CD4-positive, alpha-beta T cell treated with Interleukin-15 for 1 hour (primary cell): ENCODE data around the gene G2E3.
"Not testable (repeated sequence)": the region's sequence is repeated elsewhere in the genome, so short reads cannot be mapped to it uniquely, and the experiment has no call there.

ENCODE experiments used
- DNase-seq: peaks from one replicate; pipeline ENCODE4 v3.0.0-alpha.2; 2020

Gene G2E3, protein sequence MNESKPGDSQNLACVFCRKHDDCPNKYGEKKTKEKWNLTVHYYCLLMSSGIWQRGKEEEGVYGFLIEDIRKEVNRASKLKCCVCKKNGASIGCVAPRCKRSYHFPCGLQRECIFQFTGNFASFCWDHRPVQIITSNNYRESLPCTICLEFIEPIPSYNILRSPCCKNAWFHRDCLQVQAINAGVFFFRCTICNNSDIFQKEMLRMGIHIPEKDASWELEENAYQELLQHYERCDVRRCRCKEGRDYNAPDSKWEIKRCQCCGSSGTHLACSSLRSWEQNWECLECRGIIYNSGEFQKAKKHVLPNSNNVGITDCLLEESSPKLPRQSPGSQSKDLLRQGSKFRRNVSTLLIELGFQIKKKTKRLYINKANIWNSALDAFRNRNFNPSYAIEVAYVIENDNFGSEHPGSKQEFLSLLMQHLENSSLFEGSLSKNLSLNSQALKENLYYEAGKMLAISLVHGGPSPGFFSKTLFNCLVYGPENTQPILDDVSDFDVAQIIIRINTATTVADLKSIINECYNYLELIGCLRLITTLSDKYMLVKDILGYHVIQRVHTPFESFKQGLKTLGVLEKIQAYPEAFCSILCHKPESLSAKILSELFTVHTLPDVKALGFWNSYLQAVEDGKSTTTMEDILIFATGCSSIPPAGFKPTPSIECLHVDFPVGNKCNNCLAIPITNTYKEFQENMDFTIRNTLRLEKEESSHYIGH

DNA sequence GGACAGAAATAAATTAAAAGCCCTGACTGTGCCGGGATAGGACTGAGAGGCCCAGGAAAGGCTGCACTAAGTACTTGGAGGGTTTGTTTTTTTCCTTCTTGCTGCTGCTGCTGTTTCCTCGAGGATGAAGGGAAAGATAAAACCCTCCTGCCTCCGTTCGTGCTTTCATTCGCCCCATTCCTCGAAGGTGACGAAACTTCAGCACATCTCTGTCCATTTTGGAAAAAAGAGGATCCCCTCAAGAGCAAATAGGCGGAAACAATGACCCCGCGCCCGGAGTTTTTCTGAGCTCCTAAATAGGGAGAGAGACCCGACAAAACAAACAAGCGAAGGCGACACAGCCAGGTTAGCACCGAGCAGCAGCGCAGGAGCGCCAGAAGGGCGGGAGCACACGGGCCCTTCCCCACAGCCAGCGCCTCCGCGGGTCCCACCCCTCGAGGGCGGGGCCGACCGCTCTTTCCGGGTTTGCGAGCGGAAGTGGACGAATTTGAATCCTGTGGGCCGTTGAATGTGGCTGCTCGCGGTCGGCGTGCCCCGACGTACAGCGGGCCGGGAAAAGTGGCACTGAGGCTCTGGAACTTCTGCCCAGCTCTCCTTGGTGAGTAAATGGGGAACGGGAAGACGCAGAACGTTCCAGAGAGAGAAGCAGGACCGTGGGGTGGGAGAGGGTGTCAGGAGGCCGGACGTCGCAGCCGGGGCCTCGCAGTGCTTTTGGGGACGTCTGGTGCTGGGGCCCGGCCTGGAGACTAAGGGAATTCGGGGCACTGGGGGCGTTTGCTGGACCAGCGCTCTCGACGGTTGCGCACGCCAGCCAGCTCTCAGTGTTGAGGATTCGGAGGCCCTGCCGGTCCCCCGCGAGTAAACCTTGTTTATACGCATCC is at the start of gene G2E3:
Gene G2E3 (plus strand): TSS at position 484 of the 881 bp plus-strand sequence. CDS start 21,922 bp downstream, outside the sequence.
- peak; percentile 83 for DNase-seq

DNA sequence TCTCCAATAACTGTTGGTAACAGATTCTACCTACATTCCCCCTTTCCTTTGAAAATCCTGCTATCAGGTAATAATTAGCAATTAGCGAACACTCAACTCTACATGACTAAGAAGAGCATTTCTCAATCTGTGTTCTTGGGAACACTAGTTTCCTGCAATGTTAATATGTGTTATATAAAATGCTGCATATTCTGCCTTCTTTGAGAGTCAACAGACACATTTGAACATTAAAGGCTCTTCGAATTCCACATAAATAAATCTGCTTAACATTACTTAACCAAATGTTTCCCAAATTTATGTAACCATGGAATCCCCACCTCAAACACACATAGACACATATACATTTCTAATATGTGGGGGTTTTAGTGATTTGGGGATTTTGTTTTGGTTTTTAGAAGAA is 41.2 kb upstream of the G2E3 start:
- no peak for DNase-seq

DNA sequence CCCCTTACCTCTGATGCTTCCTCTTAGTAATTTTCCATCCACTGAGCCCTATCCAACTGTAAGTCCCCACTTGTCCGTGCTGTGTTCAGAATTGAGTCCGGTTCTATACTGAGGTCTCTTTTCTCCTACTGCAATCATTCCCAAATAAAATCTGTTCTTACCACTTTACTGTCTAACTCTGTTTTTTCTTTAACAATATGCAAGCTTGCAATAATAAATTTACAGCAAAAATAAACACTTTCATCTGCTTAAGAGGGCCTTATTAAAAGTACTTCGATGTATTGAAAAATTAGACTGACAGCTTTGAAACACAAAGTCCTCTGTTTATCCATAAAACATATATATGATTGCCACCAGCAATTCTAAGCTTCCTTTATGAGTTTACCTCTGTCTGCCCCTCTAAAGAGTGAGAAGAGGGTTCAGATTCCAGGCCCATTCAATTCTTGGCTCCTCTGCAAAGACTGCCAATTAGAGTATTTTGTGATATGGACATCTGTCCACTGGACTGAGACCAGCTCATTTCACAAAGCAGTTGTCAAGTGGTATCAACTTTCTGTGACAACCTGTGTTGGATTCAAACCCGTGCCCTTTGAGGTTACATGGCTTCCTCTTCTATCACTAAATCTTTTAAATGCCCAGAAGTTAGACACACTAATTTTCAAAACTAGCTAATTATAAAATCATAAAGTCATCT is 39.9 kb upstream of the G2E3 start:
- DNase-seq: no peak

DNA sequence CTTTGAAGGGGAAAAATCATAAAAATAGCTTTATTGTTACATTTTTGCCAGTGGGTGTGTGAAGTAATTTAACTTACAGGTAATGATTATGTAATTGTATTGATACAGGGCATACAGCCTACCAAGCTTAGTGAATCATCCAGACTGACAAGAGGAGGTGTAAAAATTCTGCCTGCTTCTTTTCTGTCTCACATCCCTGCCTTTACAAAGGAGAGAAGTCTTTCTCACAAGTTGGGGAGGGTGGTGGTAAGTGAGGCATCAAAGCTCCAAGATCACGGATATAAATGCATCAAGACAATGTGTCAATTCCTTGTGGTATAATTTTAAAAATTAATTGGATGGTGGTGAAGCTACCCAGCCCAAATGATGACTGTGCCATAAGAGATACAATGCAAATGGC is 39.0 kb upstream of the G2E3 start:
- no peak for DNase-seq

DNA sequence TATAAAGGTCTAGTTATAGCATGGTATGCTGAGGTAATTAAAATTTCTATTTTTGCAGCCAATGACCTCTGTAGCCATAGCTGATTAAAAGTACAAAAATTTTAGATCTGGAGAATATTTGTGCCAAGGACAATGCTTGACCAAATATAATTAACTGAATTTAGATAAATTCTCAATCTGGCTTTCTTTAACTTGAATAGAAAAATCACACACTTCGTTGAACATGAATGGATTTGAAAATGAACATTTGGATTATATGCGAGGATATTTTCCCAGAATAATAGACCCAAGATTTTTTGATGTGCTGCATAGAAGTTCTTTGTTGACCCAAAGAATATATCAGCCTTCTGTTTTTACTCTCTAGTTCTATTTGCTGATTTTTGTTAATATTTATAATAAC is 38.4 kb upstream of the G2E3 start:
- no peak for DNase-seq

DNA sequence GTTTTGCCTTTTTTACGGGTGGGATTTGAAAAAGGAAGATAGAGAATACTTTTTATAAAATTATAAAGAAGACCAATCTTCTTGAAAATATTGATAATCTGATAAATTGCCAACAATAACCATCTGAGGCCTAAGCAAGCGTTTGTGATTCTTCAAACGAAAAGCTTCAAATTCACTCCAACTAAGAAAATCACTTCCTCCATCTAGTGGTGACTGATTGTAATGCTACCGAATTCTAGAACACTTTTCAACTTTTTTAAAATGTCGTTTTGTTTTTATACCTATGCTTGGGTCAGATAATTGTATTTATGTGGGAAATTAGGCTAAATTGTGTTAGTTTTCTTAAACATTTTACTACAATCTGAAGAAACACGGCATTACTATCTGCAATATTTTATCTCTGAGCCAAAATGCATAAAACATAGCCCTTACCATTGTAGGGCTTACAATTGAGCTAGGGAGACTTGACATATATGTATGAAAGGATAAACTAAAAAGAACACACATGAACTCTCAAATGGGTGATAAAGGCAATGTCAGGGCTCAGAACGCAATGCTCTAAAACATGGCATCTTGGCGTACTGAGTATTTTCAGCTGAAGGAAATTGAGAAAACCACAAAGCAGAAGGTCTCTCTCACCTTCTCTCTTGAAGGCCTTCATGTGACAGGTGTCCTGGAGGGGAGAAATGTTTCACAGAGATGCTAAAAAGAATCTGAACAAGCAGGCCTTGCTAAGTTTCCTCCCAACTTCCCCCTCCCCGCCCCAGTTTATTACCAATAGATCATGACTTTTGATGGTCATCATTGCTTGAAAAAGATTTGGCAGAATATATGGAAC is 36.8 kb upstream of the G2E3 start:
- DNase-seq: no peak

DNA sequence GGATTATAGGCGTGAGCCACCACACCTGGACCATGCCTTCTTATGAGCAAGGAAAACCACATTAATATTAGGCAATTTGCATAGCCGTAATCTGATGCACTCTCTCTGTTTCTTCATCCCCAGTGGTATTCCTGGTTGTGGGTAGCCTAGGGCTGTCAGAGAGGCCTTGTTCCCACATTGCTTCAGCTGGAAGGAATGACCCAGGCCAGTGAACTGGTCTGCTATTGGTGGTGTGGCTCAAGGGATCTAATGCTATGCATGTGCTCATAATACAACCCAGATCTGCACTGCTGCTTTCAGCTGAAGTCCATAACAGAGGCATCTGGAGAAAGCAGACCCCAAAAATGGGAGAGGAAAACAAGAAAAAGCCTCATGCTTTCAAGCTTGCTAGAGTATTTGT is 33.1 kb upstream of the G2E3 start:
- no peak for DNase-seq

DNA sequence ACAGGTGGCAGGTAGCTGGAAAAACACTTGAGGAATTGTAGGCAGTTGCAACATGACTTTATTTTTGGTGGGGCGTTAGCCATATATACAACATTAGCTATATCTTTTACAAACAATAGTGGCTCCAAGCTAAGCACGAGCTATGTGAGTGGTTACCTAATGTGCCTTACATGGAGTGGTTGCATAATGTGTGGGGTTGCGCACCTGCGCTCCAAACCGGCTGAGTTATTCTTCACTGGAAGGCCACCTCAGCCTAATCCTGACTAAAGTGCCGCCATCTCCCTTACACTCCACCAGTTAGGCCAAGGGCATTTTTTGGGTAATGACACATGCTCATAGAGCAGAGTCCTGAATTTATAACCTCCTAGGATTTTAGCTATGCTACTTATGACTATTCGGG is 31.8 kb upstream of the G2E3 start:
- DNase-seq: no peak

DNA sequence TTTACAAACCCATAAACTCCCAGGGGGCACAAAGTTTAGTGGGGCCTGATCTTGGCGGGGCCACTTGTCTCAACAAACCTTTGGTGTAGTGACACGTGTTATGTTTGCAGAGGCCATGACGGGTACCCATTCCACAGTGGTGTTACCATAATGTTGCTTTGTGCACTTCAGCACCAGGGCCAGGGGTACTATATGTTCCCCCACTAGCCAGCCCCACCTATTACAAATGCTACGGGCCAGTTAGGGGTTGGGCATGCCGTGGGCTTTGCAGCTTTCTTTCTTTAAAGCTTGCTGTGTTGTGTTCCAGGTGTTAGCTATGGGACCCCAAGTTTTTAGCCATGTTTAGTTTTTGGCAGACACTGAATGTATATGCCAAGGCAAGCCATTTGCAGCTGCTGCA is 30.8 kb upstream of the G2E3 start:
- no peak for DNase-seq

DNA sequence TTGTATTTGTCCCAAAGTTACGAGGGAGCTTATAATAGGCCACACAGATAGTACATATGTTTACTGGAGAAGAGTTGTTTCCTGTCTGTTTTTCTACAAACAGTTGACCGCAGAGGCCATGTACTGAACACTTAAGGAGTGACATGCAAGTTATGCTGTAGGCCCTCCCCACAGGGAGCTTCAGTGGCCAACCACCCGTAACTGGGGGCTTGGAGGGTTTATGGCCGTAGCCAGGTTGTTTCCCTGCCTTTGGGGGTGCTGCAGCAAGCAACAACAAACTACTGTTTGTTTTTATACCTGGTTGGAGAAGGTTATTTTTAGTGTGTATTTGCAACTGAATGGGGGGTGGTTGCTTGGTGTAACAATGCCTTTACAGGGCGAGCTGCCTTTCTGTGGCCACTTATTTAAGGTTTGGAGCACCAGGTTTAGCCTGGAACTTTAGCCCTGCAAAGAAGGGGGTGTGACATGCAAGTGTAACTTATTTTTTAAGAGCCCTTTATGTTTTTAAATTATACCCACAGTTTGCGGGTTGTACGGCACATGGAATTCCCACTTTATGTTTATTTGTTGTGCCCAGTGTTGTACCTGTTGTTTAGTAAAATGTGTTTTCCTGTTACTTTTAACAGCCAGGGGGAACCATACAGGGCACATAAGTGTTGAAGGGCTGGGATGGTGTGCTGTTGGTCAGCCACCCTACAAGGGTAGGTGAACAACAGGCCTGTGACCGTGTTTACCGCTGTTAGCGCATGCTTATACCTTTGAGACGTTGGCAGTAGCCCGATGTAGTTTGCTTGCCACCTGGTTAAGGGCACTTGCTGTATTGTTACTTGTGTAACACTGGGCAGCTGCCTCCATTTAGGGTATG is 29.9 kb upstream of the G2E3 start:
- no peak for DNase-seq

DNA sequence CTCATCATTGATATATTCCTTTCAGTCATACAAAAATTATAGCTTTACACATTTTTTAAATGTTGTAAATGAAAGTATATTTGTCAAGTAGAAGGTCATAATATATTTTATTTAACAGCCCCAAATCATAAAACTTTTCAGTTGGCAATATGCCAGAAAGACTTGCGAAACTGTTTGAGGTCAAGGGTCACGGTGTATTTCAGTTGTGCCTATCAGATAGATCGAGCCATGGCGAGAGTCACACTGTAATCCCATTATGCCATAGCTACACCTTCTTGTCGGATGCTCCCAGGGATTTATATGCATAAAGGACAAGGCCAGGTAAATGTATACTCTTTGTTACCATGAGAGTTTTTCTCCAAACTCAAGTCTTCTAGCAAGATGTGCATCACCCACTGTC is 26.7 kb upstream of the G2E3 start:
- no peak for DNase-seq

DNA sequence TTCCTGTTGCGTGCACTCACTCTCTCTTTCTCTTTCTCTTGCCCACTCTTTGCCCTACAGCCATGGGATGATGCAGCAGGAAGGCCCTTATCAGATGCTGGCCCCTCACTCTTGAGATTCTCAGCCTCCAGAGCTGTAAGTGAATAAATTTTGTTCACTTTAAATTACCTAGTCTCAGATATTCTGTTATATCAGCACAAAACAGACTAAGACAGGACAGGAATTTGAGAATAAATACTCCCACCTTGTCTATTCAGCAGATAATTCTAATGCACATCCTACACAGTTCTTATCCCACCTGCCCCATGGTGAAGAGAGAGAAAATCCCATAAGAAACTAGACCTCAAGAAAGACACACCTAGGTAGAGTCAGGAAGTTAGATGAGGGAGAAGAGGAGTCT is 25.8 kb upstream of the G2E3 start:
- DNase-seq: no peak

DNA sequence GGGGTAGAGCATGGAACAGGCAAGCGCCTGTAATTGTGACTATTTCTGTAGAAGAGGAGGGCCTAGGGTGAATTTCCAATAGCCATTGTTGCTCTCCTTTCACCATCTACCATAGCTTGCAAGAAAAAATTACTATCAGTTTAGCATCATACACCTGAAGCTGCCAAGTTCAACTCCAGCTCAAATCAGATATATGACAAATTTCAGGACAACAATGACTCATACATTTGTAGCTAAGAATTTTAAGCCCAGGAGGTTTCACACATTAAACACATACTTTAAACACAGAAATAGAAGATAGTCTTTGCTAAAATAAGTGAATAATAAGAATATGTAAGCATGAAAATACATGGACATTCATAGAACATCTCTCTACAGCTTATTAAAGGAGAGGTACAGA is 17.6 kb upstream of the G2E3 start:
- DNase-seq: no peak

DNA sequence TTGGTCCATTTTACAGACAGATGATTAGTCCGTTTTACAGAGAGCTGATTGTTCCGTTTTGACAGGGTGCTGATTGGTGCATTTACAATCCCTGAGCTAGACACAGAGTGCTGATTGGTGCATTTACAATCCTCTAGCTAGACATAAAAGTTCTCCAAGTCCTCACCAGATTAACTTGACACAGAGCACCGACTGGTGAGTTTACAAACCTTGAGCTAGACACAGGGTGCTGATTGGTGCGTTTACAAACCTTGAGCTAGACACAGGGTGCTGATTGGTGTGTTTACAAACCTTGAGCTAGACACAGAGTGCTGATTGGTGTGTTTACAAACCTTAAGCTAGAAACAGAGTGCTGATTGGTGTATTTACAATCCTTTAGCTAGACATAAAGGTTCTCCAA is 12.2 kb upstream of the G2E3 start:
- DNase-seq: not testable (repeated sequence)

DNA sequence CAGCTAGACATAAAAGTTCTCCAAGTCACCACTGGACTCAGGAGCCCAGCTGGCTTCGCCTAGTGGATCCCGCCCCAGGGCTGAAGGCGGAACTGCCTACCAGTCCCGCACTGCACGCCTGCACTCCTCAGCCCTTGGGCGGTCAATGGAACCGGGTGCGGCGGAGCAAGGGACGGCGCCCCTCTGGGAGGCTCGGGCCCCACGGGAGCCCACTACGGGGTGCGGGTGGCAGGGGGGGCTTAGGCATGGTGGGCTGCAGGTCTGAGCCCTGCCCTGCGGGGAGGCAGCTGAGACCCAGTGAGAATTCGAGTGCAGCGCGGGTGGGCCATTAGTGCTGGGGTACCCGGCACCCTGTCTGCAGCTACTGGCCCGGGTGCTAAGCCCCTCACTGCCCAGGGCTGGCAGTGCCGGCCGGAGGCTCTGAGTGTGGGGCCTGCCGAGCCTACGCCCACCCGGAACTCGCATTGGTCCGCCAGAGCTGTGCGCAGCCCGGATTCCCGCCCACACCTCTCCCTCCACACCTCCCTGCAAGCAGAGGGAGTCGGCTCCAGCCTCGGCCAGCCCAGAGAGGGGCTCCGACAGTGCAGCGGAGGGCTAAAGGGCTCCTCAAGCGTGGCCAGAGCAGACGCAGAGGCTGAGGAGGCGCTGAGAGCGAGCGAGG is 11.4 kb upstream of the G2E3 start:
- DNase-seq: no peak

DNA sequence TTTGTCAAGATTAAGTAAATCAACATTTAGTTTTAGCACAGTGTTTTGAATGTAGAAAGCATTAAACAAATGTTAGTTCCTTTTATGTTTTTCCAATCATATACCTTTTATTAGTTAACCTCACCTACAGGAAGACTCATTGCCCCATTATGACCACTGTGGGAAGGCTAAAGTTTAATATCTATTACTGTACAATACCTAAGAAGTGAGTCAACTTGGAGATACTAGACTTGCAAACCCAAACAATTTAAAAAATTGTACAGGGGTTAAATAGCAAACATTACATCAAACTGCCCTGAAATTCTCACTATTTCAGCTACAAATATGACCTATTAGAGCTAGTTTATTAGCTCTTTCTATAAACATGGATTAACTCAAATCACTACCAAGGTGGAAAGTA is 8.6 kb upstream of the G2E3 start:
- DNase-seq: no peak

DNA sequence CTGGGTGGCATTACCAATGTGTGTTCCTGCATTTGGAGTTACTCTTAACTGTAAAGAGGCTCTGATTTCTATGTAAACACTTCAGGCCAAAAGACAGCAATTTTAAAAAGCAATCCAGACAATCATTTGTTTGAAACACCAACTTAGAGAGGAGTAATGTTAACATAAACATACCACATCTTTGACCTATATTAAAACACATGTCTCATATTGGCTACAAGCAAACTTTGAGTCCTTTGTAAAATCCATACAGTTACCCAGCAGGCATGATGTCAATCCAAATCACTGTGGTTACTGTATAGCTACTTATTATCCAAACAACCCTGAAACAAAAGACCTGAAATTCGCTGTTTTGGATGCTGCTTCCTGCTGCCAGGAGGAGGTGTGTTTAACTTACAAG is 7.5 kb upstream of the G2E3 start:
- DNase-seq: no peak

DNA sequence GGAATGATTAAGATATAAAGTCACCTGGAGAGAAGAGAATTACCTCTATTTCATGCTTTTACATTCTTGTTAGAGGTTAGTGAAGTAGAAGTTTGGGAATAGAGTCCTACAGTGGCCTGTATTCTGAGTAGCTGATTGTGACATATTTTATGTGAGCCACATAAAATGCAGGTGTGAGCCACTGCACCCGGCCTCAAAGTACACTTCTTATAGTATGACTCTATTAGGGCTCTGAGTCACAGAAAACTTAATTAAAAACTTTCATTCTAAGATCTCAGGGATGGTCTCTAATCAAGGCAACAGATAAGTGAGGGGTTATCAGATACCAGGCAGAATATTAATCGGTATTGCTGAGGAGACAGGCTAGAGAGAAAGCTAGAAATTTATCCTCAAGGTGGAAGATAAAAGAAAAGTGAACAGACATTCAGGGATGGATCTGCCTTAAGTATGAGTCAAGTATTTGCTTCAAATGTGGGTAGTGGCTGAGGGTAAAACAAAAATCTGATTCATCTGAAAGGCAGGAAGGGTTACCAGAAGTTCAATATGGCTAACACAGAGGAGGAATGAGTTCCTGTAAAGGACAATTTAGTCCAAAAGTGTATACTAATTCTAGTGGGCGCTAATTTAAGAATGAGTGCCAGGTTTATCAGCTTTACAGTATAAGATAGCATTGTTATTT is 5.5 kb upstream of the G2E3 start:
- DNase-seq: no peak

DNA sequence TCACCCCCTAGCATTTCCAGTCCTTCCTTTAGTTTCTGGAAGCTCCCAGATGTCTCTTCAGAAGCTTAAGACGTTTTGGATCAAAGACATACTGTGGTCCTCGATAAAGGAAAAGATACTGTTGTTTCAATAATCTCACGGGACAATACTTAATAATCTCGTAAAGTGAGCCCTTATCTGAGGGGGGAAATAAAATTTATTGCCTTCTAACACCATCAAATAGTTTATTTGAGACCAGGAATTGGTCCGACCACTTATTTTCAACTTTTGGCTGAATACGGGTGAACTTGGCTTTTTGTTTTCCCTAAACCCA is 640 bp upstream of the G2E3 start:
- no peak for DNase-seq

DNA sequence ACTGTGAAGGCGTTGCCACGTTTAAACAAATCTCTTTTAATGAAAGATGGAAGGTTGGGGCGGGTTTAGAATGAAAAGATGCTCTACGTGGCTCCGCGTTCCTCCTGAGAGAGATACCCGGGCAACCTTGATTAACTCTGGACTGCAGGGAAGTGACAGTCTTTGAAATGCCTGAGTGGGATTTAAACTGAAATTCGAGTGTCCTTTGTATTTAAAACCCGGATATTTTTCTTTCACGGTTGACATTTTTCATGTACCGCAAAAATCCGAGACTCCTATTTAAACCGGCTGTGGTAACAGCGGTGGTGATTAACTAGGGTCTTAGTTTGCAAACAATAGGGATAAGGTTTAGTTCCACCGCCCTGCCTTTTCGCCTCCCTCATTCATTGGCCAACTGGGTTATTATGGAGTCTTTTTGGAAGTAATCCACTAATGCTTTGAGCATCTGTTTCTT is 707 bp downstream of the G2E3 start:
- DNase-seq: no peak
